ENCODE results near the gene EID2. TPM values are rescaled to one million over a fixed set of nuclear protein-coding genes. Genes with fewer than 3 reads are reported as not detected.

The EID2 gene, protein sequence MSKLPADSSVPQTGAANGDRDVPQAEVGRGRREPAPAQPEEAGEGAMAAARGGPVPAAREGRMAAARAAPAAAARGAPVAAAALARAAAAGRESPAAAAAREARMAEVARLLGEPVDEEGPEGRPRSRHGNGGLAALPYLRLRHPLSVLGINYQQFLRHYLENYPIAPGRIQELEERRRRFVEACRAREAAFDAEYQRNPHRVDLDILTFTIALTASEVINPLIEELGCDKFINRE
- total RNA-seq: 1 to 10 TPM; 3.3 to 8.5 TPM
- 1 to 10 TPM; 1.5 to 5.7 TPM for polyA plus RNA-seq

DNA sequence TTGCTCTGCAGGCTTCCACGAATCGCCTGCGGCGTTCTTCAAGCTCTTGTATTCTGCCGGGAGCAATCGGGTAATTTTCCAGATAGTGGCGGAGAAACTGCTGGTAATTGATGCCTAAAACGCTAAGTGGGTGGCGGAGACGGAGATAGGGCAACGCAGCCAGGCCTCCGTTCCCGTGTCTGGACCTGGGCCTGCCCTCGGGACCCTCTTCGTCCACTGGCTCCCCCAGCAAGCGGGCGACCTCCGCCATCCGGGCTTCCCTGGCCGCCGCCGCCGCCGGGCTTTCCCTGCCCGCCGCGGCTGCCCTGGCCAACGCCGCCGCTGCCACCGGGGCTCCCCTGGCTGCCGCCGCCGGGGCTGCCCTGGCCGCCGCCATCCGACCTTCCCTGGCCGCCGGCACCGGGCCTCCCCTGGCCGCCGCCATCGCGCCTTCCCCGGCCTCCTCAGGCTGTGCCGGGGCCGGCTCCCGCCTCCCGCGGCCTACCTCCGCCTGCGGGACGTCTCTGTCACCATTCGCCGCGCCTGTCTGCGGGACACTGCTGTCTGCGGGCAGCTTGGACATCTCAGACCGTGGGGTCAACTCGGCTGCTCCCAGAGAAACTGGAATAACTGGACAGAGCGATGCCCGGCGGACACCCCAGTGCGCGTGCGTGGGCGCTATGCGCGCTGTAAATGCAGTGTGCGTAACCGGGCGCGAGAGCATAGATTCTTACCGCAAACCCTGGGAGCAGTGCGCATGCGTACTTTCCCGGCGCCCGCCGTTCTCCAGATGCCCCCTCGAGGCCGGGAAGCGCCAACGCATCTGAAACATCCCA is at the start of gene EID2:
Gene EID2, minus strand, starts transcription at position 644 of the 815 bp plus-strand sequence. Its CDS starts 82 bp downstream, at position 562.
- H3K9ac ChIP-seq (ENCODE audit: low read depth in 1 of 2, low read length in 2 of 2): peak within 1 kb of the TSS; percentile 81 to 93
- no peaks in the 10 kb centered on the region for H3K36me3 ChIP-seq (ENCODE audit: control insufficient read depth in 4 of 4, insufficient read depth in 3 of 4, low read depth in 1 of 4, low read length in 3 of 4)
- WGBS: under 1% methylated on average over 84 of the region's 84 CpGs
- H3K4me1 ChIP-seq (ENCODE audit: control insufficient read depth in 4 of 4, insufficient read depth in 4 of 4, low read length in 3 of 4): peaks cover 0 to 16% (median 9%) of the 10 kb centered on the region in 4 donors
- no peaks in the 10 kb centered on the region for H3K27me3 ChIP-seq (ENCODE audit: control insufficient read depth in 4 of 4, insufficient read depth in 4 of 4, low read length in 3 of 4)
- no peaks in the 10 kb centered on the region for H3K9me3 ChIP-seq (ENCODE audit: control insufficient read depth in 4 of 4, low read length in 3 of 4)
- TF ChIP-seq, protein P1, sequence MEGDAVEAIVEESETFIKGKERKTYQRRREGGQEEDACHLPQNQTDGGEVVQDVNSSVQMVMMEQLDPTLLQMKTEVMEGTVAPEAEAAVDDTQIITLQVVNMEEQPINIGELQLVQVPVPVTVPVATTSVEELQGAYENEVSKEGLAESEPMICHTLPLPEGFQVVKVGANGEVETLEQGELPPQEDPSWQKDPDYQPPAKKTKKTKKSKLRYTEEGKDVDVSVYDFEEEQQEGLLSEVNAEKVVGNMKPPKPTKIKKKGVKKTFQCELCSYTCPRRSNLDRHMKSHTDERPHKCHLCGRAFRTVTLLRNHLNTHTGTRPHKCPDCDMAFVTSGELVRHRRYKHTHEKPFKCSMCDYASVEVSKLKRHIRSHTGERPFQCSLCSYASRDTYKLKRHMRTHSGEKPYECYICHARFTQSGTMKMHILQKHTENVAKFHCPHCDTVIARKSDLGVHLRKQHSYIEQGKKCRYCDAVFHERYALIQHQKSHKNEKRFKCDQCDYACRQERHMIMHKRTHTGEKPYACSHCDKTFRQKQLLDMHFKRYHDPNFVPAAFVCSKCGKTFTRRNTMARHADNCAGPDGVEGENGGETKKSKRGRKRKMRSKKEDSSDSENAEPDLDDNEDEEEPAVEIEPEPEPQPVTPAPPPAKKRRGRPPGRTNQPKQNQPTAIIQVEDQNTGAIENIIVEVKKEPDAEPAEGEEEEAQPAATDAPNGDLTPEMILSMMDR (IDR thresholded peaks at IDR 0.05; ENCODE audit: low read depth, low read length, missing input control): peak; percentile 87
- TF ChIP-seq RAD21 (IDR thresholded peaks at IDR 0.05) (peak; percentile 73 to 80), FOXA1 (IDR thresholded peaks at IDR 0.05) (no peak), YY1 (IDR thresholded peaks at IDR 0.05) (peak; percentile 86), RXRA (IDR thresholded peaks at IDR 0.05) (peak in 1 of 2 donors; percentile 48), JUND (IDR thresholded peaks at IDR 0.05) (no peak), HNF4G (IDR thresholded peaks at IDR 0.05) (no peak), GABPA (IDR thresholded peaks at IDR 0.05 in 1 of 2, conservative IDR thresholded peaks at IDR 0.05 in 1 of 2) (peak in 1 of 2 donors; percentile 40), HNF4A (conservative IDR thresholded peaks at IDR 0.05) (peak in 1 of 2 donors; percentile 17), EGR1 (IDR thresholded peaks at IDR 0.05; ENCODE audit: low read depth in 2 of 2) (peak; percentile 64 to 78), SP1 (IDR thresholded peaks at IDR 0.05) (peak; percentile 40), NR2F2 (IDR thresholded peaks at IDR 0.05) (peak; percentile 5)
- TF ChIP-seq, protein P2, sequence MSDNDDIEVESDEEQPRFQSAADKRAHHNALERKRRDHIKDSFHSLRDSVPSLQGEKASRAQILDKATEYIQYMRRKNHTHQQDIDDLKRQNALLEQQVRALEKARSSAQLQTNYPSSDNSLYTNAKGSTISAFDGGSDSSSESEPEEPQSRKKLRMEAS (IDR thresholded peaks at IDR 0.05): peak; percentile 35
- TF ChIP-seq, protein P3, sequence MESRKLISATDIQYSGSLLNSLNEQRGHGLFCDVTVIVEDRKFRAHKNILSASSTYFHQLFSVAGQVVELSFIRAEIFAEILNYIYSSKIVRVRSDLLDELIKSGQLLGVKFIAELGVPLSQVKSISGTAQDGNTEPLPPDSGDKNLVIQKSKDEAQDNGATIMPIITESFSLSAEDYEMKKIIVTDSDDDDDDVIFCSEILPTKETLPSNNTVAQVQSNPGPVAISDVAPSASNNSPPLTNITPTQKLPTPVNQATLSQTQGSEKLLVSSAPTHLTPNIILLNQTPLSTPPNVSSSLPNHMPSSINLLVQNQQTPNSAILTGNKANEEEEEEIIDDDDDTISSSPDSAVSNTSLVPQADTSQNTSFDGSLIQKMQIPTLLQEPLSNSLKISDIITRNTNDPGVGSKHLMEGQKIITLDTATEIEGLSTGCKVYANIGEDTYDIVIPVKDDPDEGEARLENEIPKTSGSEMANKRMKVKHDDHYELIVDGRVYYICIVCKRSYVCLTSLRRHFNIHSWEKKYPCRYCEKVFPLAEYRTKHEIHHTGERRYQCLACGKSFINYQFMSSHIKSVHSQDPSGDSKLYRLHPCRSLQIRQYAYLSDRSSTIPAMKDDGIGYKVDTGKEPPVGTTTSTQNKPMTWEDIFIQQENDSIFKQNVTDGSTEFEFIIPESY (IDR thresholded peaks at IDR 0.05): peak; percentile 79
- TF ChIP-seq, protein P4, sequence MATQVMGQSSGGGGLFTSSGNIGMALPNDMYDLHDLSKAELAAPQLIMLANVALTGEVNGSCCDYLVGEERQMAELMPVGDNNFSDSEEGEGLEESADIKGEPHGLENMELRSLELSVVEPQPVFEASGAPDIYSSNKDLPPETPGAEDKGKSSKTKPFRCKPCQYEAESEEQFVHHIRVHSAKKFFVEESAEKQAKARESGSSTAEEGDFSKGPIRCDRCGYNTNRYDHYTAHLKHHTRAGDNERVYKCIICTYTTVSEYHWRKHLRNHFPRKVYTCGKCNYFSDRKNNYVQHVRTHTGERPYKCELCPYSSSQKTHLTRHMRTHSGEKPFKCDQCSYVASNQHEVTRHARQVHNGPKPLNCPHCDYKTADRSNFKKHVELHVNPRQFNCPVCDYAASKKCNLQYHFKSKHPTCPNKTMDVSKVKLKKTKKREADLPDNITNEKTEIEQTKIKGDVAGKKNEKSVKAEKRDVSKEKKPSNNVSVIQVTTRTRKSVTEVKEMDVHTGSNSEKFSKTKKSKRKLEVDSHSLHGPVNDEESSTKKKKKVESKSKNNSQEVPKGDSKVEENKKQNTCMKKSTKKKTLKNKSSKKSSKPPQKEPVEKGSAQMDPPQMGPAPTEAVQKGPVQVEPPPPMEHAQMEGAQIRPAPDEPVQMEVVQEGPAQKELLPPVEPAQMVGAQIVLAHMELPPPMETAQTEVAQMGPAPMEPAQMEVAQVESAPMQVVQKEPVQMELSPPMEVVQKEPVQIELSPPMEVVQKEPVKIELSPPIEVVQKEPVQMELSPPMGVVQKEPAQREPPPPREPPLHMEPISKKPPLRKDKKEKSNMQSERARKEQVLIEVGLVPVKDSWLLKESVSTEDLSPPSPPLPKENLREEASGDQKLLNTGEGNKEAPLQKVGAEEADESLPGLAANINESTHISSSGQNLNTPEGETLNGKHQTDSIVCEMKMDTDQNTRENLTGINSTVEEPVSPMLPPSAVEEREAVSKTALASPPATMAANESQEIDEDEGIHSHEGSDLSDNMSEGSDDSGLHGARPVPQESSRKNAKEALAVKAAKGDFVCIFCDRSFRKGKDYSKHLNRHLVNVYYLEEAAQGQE (IDR thresholded peaks at IDR 0.05): peak; percentile 69
- TF ChIP-seq, protein P5, sequence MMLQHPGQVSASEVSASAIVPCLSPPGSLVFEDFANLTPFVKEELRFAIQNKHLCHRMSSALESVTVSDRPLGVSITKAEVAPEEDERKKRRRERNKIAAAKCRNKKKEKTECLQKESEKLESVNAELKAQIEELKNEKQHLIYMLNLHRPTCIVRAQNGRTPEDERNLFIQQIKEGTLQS (IDR thresholded peaks at IDR 0.05): no peak
- H3K4me3 ChIP-seq (ENCODE audit: low read depth in 1 of 3, low read length in 3 of 3): peak within 1 kb of the TSS; percentile 94 to 99 (median 96)
- H3K27ac ChIP-seq (ENCODE audit: low read depth in 1 of 2, low read length in 2 of 2): peak within 1 kb of the TSS; percentile 87 to 90
- peak; percentile 94 for DNase-seq (ENCODE audit: low spot score)
